Body of pancreas (tissue), 4 donors: Measurements from ENCODE around the gene GJD2. TPM values are rescaled to one million over a fixed set of nuclear protein-coding genes. Genes with fewer than 3 reads are reported as not detected.

Experiments
- ATAC-seq: fragments of 150-250 bp; one replicate; pipeline ENCODE4 v1.9.1; 2016
- DNase-seq, 4 donors: peaks; one replicate each; pipeline ENCODE4 v3.0.0-alpha.2; 2019
- H3K27ac ChIP-seq, 4 donors: fragments of 200-600 bp; sonication (generic); 1 replicate in 3 of 4; 2 replicates in 1 of 4; pipeline versions ENCODE4 v1.5.1 to v1.6.1; 2016 to 2019; ENCODE audit warnings: mild to moderate bottlenecking in 1 of 4, mixed read lengths in 1 of 4, moderate library complexity in 1 of 4
- H3K27me3 ChIP-seq, 2 donors: fragments of 200-600 bp; sonication (generic); one replicate each; pipeline ENCODE4 v1.6.0; 2016; ENCODE audit warnings: mild to moderate bottlenecking in 1 of 2
- H3K36me3 ChIP-seq, 2 donors: fragments of 200-600 bp; sonication (generic); replicated peaks in 1 of 2; 2 replicates each; pipeline ENCODE4 v1.5.1; 2016; ENCODE audit warnings: low read depth in 2 of 2; ENCODE audit not compliant: insufficient read depth in 1 of 2
- H3K4me1 ChIP-seq: fragments of 200-600 bp; sonication (generic); one replicate; pipeline ENCODE4 v1.6.0; 2016
- H3K4me3 ChIP-seq, 2 donors: fragments of 200-600 bp; sonication (generic); 1 replicate in 1 of 2; 2 replicates in 1 of 2; pipeline ENCODE4 v1.5.1; 2016 to 2019
- H3K9me3 ChIP-seq, 3 donors: fragments of 200-600 bp; sonication (generic); 1 replicate in 2 of 3; 2 replicates in 1 of 3; pipeline ENCODE4 v1.5.1; 2016
- CTCF ChIP-seq, 7 experiments: fragments of 450-650 bp in 4 of 7; fragments of 200-600 bp in 3 of 7; sonication (generic) in 3 of 7; IDR thresholded peaks; one replicate each; pipeline ENCODE4 v1.5.1; 2016 to 2019; ENCODE audit warnings: antibody characterized with exemption in 7 of 7
- POLR2A ChIP-seq, 3 donors: fragments of 450-650 bp; IDR thresholded peaks; one replicate each; pipeline ENCODE4 v1.6.1; 2016; ENCODE audit warnings: antibody characterized with exemption in 3 of 3, mild to moderate bottlenecking in 2 of 3
- WGBS, 2 donors: methylation state at CpG; one replicate each; pipeline ENCODE4 v1.1.5; 2017; 5-methylcytosine and 5-hydroxymethylcytosine counted together
- intact Hi-C: fragments of 100-400 bp; cut with DNase I; formaldehyde crosslinking; loops from one replicate; pipeline ENCODE4 v1.15.1; 2023
- total RNA-seq, 2 donors: library from RNA; depleted of rRNA; stranded (reverse); fragments of >200 nt; gene quantifications; one replicate each; pipeline ENCODE4 v1.1.0, GENCODE V29; 2016

The GJD2 gene
- total RNA-seq, 2 donors from 2014 or later, result 2.3 to 4.0 TPM

- H3K27ac ChIP-seq, result no peak overlapping the region
- 73% methylated on average over 6 of the region's 6 CpGs for WGBS, 2 donors
- H3K9me3 ChIP-seq, result no peaks in the 10 kb centered on the region
- no peaks in the 10 kb centered on the region for H3K36me3 ChIP-seq
- H3K4me3 ChIP-seq, result no peak overlapping the region
- intact Hi-C loops, result no loop called here
- no peak for ATAC-seq
- H3K27me3 ChIP-seq, result no peaks in the 10 kb centered on the region
- TF ChIP-seq POLR2A (IDR thresholded peaks at IDR 0.05) (no peak), CTCF (IDR thresholded peaks at IDR 0.05) (no peak)
- DNase-seq, result no peak
- H3K4me1 ChIP-seq, result no peaks in the 10 kb centered on the region
Observed at GRCh38 chr15:34732430-34732829, 22.4 kb downstream of the GJD2 start.

- 40 to 45% methylated on average over 3 of the region's 3 CpGs for WGBS, 2 donors
- Histone ChIP-seq H3K4me1 (no peaks in the 10 kb centered on the region), H3K4me3 (no peak overlapping the region), H3K9me3 (no peaks in the 10 kb centered on the region), H3K36me3 (no peaks in the 10 kb centered on the region), H3K27me3 (no peaks in the 10 kb centered on the region), H3K27ac (no peak overlapping the region)
- no peak for ATAC-seq
- no peak for DNase-seq
- intact Hi-C loops, result no loop called here
- TF ChIP-seq POLR2A (IDR thresholded peaks at IDR 0.05) (no peak), CTCF (IDR thresholded peaks at IDR 0.05) (no peak)
Observed at GRCh38 chr15:34730701-34731100, 24.1 kb downstream of the GJD2 start.

GRCh38 chr15:34729886-34730285 is 24.9 kb downstream of the GJD2 start:
- H3K27ac ChIP-seq, result no peak overlapping the region

GRCh38 chr15:34729056-34729455 is 25.7 kb downstream of the GJD2 start:
- intact Hi-C loops, result no loop called here
- TF ChIP-seq POLR2A (IDR thresholded peaks at IDR 0.05), result no peak
- TF ChIP-seq CTCF (IDR thresholded peaks at IDR 0.05), result no peak
- 67 to 68% methylated on average over 2 of the region's 2 CpGs for WGBS, 2 donors

More at GRCh38 chr15:34729886-34730285, 24.9 kb downstream of the GJD2 start:
- Histone ChIP-seq H3K9me3 (no peaks in the 10 kb centered on the region), H3K4me1 (no peaks in the 10 kb centered on the region), H3K36me3 (no peaks in the 10 kb centered on the region), H3K4me3 (no peak overlapping the region), H3K27me3 (no peaks in the 10 kb centered on the region)
- TF ChIP-seq CTCF (IDR thresholded peaks at IDR 0.05) (no peak), POLR2A (IDR thresholded peaks at IDR 0.05) (no peak)
- WGBS, 2 donors, result 28 to 42% methylated on average over 1 of the region's 1 CpG
- ATAC-seq, result no peak
- intact Hi-C loops, result no loop called here
- DNase-seq, result no peak

GRCh38 chr15:34726406-34727100 is 28.2 kb downstream of the GJD2 start:
- ATAC-seq, result no peak
- intact Hi-C loops, result no loop called here
- no peak for DNase-seq
- peaks cover 8% of the 10 kb centered on the region for H3K4me1 ChIP-seq
- no peaks in the 10 kb centered on the region for H3K9me3 ChIP-seq
- peaks cover 0 to 6% of the 10 kb centered on the region in 2 donors for H3K27me3 ChIP-seq
- no peaks in the 10 kb centered on the region for H3K36me3 ChIP-seq
- H3K4me3 ChIP-seq, result no peak overlapping the region
- TF ChIP-seq POLR2A (IDR thresholded peaks at IDR 0.05) (no peak), CTCF (IDR thresholded peaks at IDR 0.05) (no peak)
- no peak overlapping the region for H3K27ac ChIP-seq
- 62 to 81% methylated on average over 2 of the region's 2 CpGs for WGBS, 2 donors

More at GRCh38 chr15:34729056-34729455, 25.7 kb downstream of the GJD2 start:
- Histone ChIP-seq H3K4me1 (no peaks in the 10 kb centered on the region), H3K27me3 (no peaks in the 10 kb centered on the region), H3K9me3 (no peaks in the 10 kb centered on the region), H3K4me3 (no peak overlapping the region), H3K27ac (no peak overlapping the region), H3K36me3 (no peaks in the 10 kb centered on the region)
- ATAC-seq, result no peak
- no peak for DNase-seq
